Activated CD4-positive, alpha-beta memory T cell treated with anti-CD3 and anti-CD28 coated beads for 36 hours (primary cell): ENCODE results near the gene DIPK1A. TPM values are rescaled to one million over a fixed set of nuclear protein-coding genes. Genes with fewer than 3 reads are reported as not detected.

ENCODE experiments used
- CTCF ChIA-PET: fragments of 350-600 bp; sonication (Branson Sonifier 250); formaldehyde crosslinking; loops from one replicate; lab custom pipeline; 2021; ENCODE audit warnings: antibody characterized with exemption, inconsistent platforms; lab: Charles Lee
- POLR2A ChIA-PET: fragments of 350-600 bp; sonication (Branson Sonifier 250); formaldehyde crosslinking; loops from one replicate; lab custom pipeline; 2021; ENCODE audit warnings: antibody characterized with exemption; lab: Charles Lee
- DNase-seq: peaks from one replicate; pipeline ENCODE4 v3.0.0-alpha.2; 2020
- H3K27ac Mint-ChIP-seq: one replicate; pipeline ENCODE4 v1.8.0; 2021; ENCODE audit warnings: mixed read lengths
- H3K27me3 Mint-ChIP-seq: one replicate; pipeline ENCODE4 v1.8.0; 2021; ENCODE audit warnings: mixed read lengths
- H3K36me3 Mint-ChIP-seq: one replicate; pipeline ENCODE4 v1.8.0; 2021; ENCODE audit warnings: mixed read lengths
- H3K4me1 Mint-ChIP-seq: one replicate; pipeline ENCODE4 v1.8.0; 2021; ENCODE audit warnings: low read depth, mixed read lengths
- H3K4me3 Mint-ChIP-seq: one replicate; pipeline ENCODE4 v1.8.0; 2021; ENCODE audit warnings: mild to moderate bottlenecking, mixed read lengths
- H3K9me3 Mint-ChIP-seq: one replicate; pipeline ENCODE4 v1.8.0; 2021; ENCODE audit warnings: mixed read lengths
- intact Hi-C: fragments of 100-400 bp; cut with micrococcal nuclease; formaldehyde crosslinking; loops from one replicate; pipeline ENCODE4 v1.15.1; 2023
- total RNA-seq, 2 experiments: library from RNA; stranded (reverse); gene quantifications; one replicate each; pipeline ENCODE4 v1.2.3, GENCODE V29; 2021

DIPK1A gene
- total RNA-seq, 2 experiments from 2014 or later, result 8.2 to 8.7 TPM

DNA sequence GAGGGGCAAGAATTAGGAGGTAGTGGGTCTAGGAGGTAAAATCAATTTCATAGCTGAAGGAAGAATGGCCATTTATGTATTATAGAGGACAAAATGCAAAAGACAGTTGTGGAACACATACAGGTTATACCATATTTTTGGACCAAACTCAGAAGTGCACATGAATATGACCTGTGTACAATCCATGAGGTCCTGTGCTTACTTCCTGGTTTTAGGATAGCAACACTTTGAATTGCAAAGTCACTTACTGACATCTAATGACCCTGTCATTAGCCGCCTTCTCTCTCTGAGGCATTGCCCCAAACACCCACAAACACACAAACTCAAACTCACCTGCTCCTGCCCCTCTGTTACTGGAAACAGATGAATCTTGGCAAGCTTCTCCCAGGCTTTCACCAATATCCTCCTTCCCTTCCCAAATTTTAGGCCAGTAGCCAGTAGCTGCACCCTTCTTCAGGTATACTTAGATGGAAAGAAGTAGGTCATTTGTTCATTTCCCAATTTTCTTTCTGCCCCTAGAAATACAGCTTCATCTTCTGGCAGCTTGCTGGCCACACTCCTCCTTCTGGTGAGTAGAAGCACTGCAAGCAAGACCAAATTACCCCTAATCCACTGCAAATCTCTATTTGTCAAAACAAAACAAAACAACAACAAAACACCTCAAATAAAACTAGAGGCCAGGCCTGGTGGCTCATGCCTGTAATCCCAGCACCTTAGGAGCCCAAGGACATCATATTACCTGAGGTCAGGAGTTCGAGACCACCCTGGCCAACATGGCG lies 143.1 kb downstream of the DIPK1A start:
- ChIA-PET POLR2A (interaction anchor here (0.9 kb wide), 1 partner anchor 14 kb away, joined by 4 read pairs; the partner anchor contains the start of gene RPL5), CTCF (interaction anchor here (0.6 to 7.2 kb wide), 29 partner anchors 8 to 821 kb away, joined by 3 to 157 read pairs (median 4); partner anchors contain the start of gene RPL5)
- no peaks in the 10 kb centered on the region for H3K36me3 Mint-ChIP-seq
- no peak overlapping the region for H3K4me3 Mint-ChIP-seq
- peaks cover 8% of the 10 kb centered on the region for H3K27me3 Mint-ChIP-seq
- no peak overlapping the region for H3K27ac Mint-ChIP-seq
- no peaks in the 10 kb centered on the region for H3K4me1 Mint-ChIP-seq
- no peaks in the 10 kb centered on the region for H3K9me3 Mint-ChIP-seq
- intact Hi-C loops, result loop anchor here (1.0 kb wide), 1 partner anchor 69 kb away; no protein-coding TSS in a partner anchor
- no peak for DNase-seq

DNA sequence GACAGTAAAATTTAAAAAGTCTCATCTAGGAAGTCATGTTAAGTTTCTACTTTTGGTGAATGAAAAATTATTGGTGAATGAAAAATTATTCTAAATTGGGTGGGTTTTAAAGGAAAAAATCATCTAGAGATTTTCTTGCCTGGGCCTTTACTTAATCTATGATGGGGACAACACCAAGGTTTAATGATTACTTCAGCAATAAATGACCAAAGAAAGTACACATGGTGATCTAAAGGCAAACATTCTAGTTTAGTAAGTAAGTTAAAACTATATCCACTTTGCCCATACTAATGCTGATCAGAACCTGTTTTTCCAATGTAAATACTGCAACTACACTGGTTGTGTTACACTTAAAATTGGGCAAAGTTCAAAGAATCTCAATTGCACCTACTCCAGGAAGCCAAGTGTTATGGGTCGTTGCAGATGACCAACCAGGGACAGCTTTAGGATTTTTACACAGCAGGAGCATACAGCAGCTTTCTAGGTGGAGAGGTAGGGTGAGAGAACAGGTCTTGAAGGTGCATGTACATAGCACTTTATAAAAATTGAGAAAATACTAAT lies 144.0 kb downstream of the DIPK1A start:
- H3K9me3 Mint-ChIP-seq, result no peaks in the 10 kb centered on the region
- no peaks in the 10 kb centered on the region for H3K36me3 Mint-ChIP-seq
- H3K27ac Mint-ChIP-seq, result no peak overlapping the region
- DNase-seq, result no peak
- H3K4me1 Mint-ChIP-seq, result no peaks in the 10 kb centered on the region
- H3K27me3 Mint-ChIP-seq, result peaks cover 8% of the 10 kb centered on the region
- intact Hi-C loops, result no loop called here
- ChIA-PET POLR2A (no interaction called here), CTCF (interaction anchor here (0.6 to 7.2 kb wide), 9 partner anchors 11 to 820 kb away, joined by 3 to 157 read pairs (median 5); partner anchors contain the start of gene RPL5)
- H3K4me3 Mint-ChIP-seq, result no peak overlapping the region

DNA sequence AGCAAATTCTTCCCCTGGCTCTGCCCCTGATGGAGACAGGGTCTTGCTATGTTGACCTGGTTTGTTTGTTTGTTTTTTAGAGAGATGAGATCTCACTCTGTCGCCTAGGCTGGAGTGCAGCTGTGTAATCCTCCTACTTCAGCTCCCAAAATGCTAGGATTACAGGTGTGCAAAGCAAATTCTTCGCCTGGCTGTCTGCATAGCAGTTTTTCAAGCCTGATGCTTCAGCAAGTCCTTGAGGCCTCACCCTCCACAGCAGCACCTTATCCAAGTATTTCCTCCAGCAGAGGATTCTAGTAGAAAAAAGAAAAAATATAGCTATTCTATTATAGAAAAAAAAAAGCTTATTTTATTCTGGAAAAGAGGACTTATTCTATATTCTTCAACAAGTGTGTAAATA lies 144.5 kb downstream of the DIPK1A start:
- intact Hi-C loops, result no loop called here
- peaks cover 8% of the 10 kb centered on the region for H3K27me3 Mint-ChIP-seq
- H3K4me1 Mint-ChIP-seq, result no peaks in the 10 kb centered on the region
- DNase-seq, result no peak
- H3K9me3 Mint-ChIP-seq, result no peaks in the 10 kb centered on the region
- ChIA-PET POLR2A (no interaction called here), CTCF (interaction anchor here (0.6 to 7.2 kb wide), 7 partner anchors 12 to 820 kb away, joined by 3 to 157 read pairs (median 5); partner anchors contain the start of gene RPL5)
- H3K4me3 Mint-ChIP-seq, result no peak overlapping the region
- no peak overlapping the region for H3K27ac Mint-ChIP-seq
- no peaks in the 10 kb centered on the region for H3K36me3 Mint-ChIP-seq

DNA sequence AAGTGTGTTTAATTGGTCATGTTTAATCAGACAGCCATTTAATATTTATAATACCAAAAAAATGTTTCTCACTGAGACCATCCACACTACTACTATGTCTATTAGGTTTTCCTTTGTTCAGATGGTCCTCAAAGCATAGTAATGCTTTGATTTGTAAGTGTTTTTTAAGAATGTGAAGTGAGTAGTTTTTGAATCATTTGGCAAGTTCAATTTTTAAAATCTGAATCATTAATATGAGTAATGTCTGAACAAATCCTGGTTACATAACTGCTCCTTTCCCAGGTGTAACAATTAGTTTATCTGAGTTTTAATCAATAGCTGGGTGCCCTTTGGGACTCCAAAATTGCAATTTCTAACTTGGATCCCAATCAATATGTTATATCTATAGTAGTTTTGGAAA lies 152.9 kb downstream of the DIPK1A start:
- Mint-ChIP-seq H3K27ac (no peak overlapping the region), H3K36me3 (no peaks in the 10 kb centered on the region), H3K9me3 (no peaks in the 10 kb centered on the region), H3K27me3 (peaks cover 8% of the 10 kb centered on the region), H3K4me1 (no peaks in the 10 kb centered on the region), H3K4me3 (no peak overlapping the region)
- intact Hi-C loops, result no loop called here
- DNase-seq, result no peak
- ChIA-PET POLR2A (no interaction called here), CTCF (interaction anchor here (1.9 kb wide), 1 partner anchor 10 kb away, joined by 7 read pairs; no protein-coding TSS in a partner anchor)

DNA sequence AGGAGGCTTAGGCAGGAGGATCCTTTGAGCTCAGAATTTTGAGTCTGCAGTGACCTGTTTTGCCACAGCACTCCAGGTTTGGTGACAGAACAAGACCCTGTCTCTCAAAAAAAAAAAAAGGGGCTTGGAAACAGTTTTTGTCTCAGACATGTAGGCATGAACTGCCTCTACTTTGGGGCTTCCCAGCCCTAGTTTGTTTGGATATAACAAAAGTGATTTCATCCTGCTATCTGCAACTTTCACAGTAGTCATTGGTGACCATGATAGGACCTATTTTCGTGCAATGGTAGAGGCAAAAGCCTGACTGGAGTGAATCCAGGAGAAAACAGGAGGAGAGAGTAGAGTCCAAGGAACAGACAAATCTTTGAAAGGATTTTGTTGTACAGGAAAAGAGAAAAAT lies 156.0 kb downstream of the DIPK1A start:
- Mint-ChIP-seq H3K27me3 (peaks cover 1% of the 10 kb centered on the region), H3K9me3 (no peaks in the 10 kb centered on the region), H3K27ac (no peak overlapping the region), H3K4me3 (no peak overlapping the region), H3K4me1 (no peaks in the 10 kb centered on the region), H3K36me3 (no peaks in the 10 kb centered on the region)
- no peak for DNase-seq
- POLR2A ChIA-PET, result no interaction called here
- intact Hi-C loops, result no loop called here
- CTCF ChIA-PET, result interaction anchor here (2.3 kb wide), 1 partner anchor 13 kb away, joined by 9 read pairs; no protein-coding TSS in a partner anchor

DNA sequence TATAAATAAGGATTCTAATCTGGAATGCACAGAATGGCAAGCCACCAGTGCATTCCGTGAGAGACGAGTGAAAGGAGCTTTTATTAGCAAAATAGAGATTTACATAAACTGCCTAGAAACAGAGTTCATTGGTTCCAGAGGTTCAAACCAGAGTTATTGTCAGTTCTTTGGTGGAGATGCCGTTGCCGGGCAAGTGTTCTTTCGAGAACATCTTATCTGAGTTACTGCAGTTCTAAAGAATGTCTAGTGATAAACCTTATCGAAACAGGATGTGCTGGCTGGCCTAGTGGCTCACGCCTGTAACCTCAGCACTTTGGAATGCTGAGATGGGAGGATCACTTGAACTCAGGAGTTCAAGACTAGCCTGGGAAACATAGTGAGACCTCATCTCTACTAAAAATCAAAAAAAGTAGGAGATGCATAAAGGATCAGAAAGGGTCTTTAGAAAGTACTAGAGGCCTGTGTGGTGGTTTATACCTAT lies 156.5 kb downstream of the DIPK1A start:
- POLR2A ChIA-PET, result no interaction called here
- DNase-seq, result peak; percentile 12

DNA sequence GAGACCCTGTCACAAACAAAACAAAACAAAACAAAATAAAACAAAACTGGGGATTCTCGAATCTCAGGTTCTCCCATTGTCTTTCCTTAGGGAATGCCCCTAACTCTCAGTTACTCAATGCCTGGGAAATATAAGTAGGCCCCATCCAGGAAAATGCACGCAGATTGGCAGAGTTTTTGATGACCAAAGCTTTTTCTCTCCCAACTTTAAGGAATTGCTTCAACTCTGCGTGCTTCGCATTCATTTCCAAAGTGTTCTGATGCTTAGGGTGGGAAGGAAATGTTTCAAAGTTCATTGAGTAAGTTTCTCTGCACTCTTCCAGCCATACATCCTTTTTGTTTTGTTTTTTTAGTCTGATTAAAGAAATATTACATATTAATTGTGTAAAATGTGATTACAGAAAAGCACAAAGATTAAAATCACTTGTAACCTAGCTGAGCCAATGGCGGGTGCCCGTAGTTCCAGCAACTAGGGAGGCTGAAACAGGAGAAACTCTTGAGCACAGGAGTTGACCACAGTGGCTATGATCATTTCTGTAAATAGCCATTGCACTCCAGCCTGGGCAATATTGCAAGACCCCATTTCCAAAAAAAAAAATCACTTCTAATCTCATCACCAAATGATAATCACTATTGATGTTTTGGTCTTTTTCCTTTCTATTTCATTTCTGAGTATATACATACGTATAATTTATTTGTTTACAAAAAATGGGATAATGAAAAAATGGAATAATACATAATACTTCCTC lies 157.9 kb downstream of the DIPK1A start:
- Mint-ChIP-seq H3K27ac (no peak overlapping the region), H3K36me3 (no peaks in the 10 kb centered on the region), H3K4me1 (no peaks in the 10 kb centered on the region), H3K9me3 (no peaks in the 10 kb centered on the region), H3K27me3 (peaks cover 1% of the 10 kb centered on the region), H3K4me3 (no peak overlapping the region)
- CTCF ChIA-PET, result interaction anchor here (2.3 kb wide), 1 partner anchor 15 kb away, joined by 9 read pairs; no protein-coding TSS in a partner anchor
- no peak for DNase-seq
- intact Hi-C loops, result no loop called here
- POLR2A ChIA-PET, result no interaction called here

More for the DNA sequence above, 156.5 kb downstream of the DIPK1A start:
- H3K4me1 Mint-ChIP-seq, result no peaks in the 10 kb centered on the region
- H3K36me3 Mint-ChIP-seq, result no peaks in the 10 kb centered on the region
- H3K27ac Mint-ChIP-seq, result no peak overlapping the region
- H3K4me3 Mint-ChIP-seq, result no peak overlapping the region
- CTCF ChIA-PET, result interaction anchor here (0.7 to 2.3 kb wide), 3 partner anchors 14 to 55 kb away, joined by 3 to 9 read pairs (median 3); no protein-coding TSS in a partner anchor
- no peaks in the 10 kb centered on the region for H3K9me3 Mint-ChIP-seq
- H3K27me3 Mint-ChIP-seq, result peaks cover 1% of the 10 kb centered on the region
- intact Hi-C loops, result no loop called here

DNA sequence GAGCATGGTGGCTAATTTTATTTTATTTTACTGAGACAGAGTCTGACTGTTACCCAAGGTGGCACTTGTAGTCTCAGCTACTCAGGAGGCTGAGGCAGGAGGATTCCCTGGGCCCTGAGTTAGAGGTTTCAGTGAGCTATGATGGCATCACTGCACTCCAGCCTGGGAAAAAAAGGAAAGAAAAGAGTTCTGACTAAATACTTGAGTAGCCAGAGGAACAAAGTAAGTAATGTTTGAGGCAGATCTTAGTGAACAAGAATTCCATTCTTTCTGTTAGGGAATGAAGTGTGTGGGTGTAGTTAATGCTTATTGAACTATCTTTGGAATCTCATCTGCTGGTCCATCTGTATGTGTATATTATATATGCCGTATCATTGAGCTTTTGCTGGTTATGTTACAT lies 163.3 kb downstream of the DIPK1A start:
- Mint-ChIP-seq H3K27ac (no peak overlapping the region), H3K4me1 (no peaks in the 10 kb centered on the region), H3K36me3 (no peaks in the 10 kb centered on the region), H3K4me3 (no peak overlapping the region), H3K9me3 (no peaks in the 10 kb centered on the region), H3K27me3 (peaks cover 9% of the 10 kb centered on the region)
- intact Hi-C loops, result no loop called here
- POLR2A ChIA-PET, result no interaction called here
- CTCF ChIA-PET, result interaction anchor here (1.2 to 1.7 kb wide), 2 partner anchors 20 to 49 kb away, joined by 3 to 4 read pairs; no protein-coding TSS in a partner anchor
- no peak for DNase-seq

DNA sequence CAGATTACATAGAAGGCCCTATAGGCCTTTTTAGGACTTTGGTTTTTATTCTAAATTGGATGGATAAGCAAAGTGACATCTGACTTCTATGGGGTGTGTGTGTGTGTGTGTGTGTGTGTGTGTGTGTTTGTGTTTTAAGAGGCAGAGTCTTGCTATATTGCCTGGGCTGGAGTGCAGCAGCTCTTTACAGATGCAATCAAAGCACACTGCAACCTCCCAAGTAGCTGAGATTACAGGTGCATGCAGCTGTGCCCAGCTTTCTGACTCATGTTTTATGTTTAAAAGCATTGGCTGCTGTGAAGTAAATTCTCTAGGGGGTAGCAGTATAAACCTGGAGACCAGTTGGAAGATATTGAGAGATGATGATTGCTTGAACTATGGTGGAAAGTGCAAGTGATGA lies 164.0 kb downstream of the DIPK1A start:
- DNase-seq, result no peak
- no peaks in the 10 kb centered on the region for H3K4me1 Mint-ChIP-seq
- H3K27ac Mint-ChIP-seq, result no peak overlapping the region
- peaks cover 11% of the 10 kb centered on the region for H3K27me3 Mint-ChIP-seq
- ChIA-PET POLR2A (no interaction called here), CTCF (interaction anchor here (1.7 kb wide), 1 partner anchor 48 kb away, joined by 4 read pairs; no protein-coding TSS in a partner anchor)
- intact Hi-C loops, result no loop called here
- no peak overlapping the region for H3K4me3 Mint-ChIP-seq
- H3K9me3 Mint-ChIP-seq, result no peaks in the 10 kb centered on the region
- H3K36me3 Mint-ChIP-seq, result no peaks in the 10 kb centered on the region

DNA sequence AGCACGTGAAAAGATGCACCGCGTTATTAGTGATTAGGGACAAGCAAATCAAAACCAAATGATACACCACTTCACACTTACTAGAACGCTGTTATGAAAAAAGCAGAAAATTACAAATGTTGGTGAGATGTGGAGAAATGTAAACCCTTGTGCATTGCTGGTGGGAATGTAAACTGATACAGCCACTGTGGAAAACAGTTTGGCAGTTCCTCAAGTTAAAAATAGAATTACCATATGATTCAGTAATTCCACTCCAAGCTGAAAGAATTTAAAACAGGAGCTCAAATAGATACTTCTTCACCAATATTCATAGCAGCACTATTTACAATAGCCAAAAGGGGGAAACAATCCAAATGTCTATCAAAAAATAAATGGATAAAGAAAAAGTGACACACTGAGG lies 166.1 kb downstream of the DIPK1A start:
- DNase-seq, result no peak
- intact Hi-C loops, result no loop called here
- Mint-ChIP-seq H3K4me3 (no peak overlapping the region), H3K27ac (no peak overlapping the region), H3K4me1 (peaks cover 3% of the 10 kb centered on the region), H3K27me3 (peaks cover 18% of the 10 kb centered on the region), H3K36me3 (no peaks in the 10 kb centered on the region), H3K9me3 (no peaks in the 10 kb centered on the region)
- POLR2A ChIA-PET, result no interaction called here
- CTCF ChIA-PET, result interaction anchor here (1.4 to 5.9 kb wide), 3 partner anchors 10 to 46 kb away, joined by 3 to 20 read pairs (median 8); partner anchors contain the start of gene EVI5

DNA sequence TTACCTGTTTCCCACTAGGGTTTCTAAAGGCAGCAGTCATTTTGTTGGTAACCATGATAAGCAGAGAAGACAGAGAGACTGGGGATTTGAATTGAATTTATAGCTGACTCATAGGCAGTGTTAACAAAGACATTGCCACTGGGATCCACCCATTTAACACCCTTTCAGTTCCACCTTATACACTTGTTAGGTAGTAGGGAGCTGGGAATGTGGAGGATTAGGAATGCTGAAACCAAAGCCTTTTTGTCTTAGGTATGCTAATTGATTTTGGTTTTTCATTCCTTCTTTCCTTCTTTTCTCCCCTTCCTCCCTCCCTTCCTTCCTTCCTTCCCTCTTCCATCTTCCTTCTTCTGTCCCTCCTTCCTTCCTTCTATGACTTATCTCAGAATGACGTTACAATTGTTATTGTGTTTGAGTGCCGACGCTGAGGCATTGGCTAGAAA lies 168.9 kb downstream of the DIPK1A start:
- Mint-ChIP-seq H3K27ac (no peak overlapping the region), H3K9me3 (no peaks in the 10 kb centered on the region), H3K4me1 (peaks cover 3% of the 10 kb centered on the region), H3K27me3 (peaks cover 22% of the 10 kb centered on the region), H3K4me3 (no peak overlapping the region), H3K36me3 (no peaks in the 10 kb centered on the region)
- CTCF ChIA-PET, result interaction anchor here (1.0 to 5.9 kb wide), 3 partner anchors 15 to 40 kb away, joined by 5 to 20 read pairs (median 6); partner anchors contain the start of gene RPL5
- POLR2A ChIA-PET, result no interaction called here
- no peak for DNase-seq
- intact Hi-C loops, result no loop called here
